Spinal cord (tissue), 10 donors: ENCODE data around the gene ANGPTL1. TPM values are rescaled to one million over a fixed set of nuclear protein-coding genes. Genes with fewer than 3 reads are reported as not detected.

Experiments used
- DNase-seq, 6 donors: peaks; one replicate each; pipeline versions ENCODE4 v3.0.0 to v3.0.0-alpha.2; 2013 to 2015; ENCODE audit warnings: low spot score in 6 of 6, low read depth in 4 of 6
- H3K27ac ChIP-seq: one replicate; pipeline ENCODE4 v1.5.1; 2013; ENCODE audit warnings: low read depth, low read length, control low read depth
- H3K27me3 ChIP-seq: one replicate; pipeline ENCODE4 v1.6.1; 2013; ENCODE audit warnings: low read length; ENCODE audit not compliant: control insufficient read depth, insufficient read depth
- H3K36me3 ChIP-seq: one replicate; pipeline ENCODE4 v1.6.1; 2013; ENCODE audit warnings: low read length; ENCODE audit not compliant: control insufficient read depth, insufficient read depth
- H3K4me1 ChIP-seq: one replicate; pipeline ENCODE4 v1.6.1; 2013; ENCODE audit warnings: low read length; ENCODE audit not compliant: control insufficient read depth, insufficient read depth
- H3K4me3 ChIP-seq: one replicate; pipeline ENCODE4 v1.5.1; 2013; ENCODE audit warnings: low read depth, low read length, control low read depth
- H3K9me3 ChIP-seq: one replicate; pipeline ENCODE4 v1.6.1; 2013; ENCODE audit warnings: low read length; ENCODE audit not compliant: control insufficient read depth, insufficient read depth
- WGBS: methylation state at CpG from one replicate; pipeline ENCODE4 v1.1.5; 2013; ENCODE audit warnings: missing lambda C conversion rate; ENCODE audit not compliant: insufficient coverage; 5-methylcytosine and 5-hydroxymethylcytosine counted together
- long read RNA-seq, 4 donors: transcript quantifications; one replicate each; lab custom pipeline, GENCODE V29; 2026
- polyA plus RNA-seq, 2 donors: library from polyadenylated mRNA; unstranded; fragments of 120-200 nt; gene quantifications; one replicate each; pipeline ENCODE4 v1.2.1, GENCODE V29; 2013; ENCODE audit not compliant: insufficient read length in 2 of 2
- total RNA-seq, 2 donors: library from RNA; depleted of rRNA in 1 of 2; stranded (reverse); fragments of 120-200 nt in 1 of 2; fragments of >200 nt in 1 of 2; gene quantifications; one replicate each; pipeline versions ENCODE4 v1.2.3 to v1.2.4, GENCODE V29; 2013 to 2014
- donor health status: healthy.

The ANGPTL1 gene, protein sequence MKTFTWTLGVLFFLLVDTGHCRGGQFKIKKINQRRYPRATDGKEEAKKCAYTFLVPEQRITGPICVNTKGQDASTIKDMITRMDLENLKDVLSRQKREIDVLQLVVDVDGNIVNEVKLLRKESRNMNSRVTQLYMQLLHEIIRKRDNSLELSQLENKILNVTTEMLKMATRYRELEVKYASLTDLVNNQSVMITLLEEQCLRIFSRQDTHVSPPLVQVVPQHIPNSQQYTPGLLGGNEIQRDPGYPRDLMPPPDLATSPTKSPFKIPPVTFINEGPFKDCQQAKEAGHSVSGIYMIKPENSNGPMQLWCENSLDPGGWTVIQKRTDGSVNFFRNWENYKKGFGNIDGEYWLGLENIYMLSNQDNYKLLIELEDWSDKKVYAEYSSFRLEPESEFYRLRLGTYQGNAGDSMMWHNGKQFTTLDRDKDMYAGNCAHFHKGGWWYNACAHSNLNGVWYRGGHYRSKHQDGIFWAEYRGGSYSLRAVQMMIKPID
- 10 to 100 TPM in 1 of 2 donors, 1 to 10 TPM in 1; 8.9 to 15.3 TPM for total RNA-seq
- polyA plus RNA-seq = 1 to 10 TPM; 4.9 to 5.7 TPM
- long read RNA-seq, donor 1, partial matches to known transcripts = 0 of 1 reads
- long read RNA-seq, donor 1, other reads (novel, unspliced or antisense) = 0 of 1 reads
- long read RNA-seq, donor 2 = 0 reads
- long read RNA-seq, donor 3, partial matches to known transcripts = 0 of 1 reads
- long read RNA-seq, donor 3, other reads (novel, unspliced or antisense) = 0 of 1 reads
- long read RNA-seq, donor 4, partial matches to known transcripts = 0 of 3 reads
- long read RNA-seq, donor 4, other reads (novel, unspliced or antisense) = 0 of 3 reads

DNA sequence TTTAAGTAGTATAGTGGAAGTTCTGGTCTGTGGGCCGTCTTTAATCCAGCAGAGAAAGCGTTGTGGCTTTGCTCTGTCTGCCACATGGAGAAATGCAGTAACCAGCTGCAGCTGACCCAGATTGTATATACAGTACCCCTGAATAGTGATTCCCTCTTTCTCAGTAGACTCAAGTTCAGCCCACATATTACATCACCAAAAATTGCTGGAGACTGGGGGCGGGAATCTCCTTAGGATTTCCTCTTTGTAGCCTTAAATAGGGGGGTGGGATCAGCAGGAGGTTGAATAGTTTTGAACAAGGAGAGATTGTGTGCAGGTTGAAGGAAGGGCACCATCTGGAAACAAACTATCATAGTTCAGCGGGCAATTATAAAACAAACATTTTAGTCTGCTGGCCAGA lies at the start of gene ANGPTL1:
TSS of gene ANGPTL1 (minus strand) at position 134 of the 400 bp plus-strand sequence. CDS start 5,301 bp downstream, outside the sequence.
- Histone ChIP-seq H3K4me1 (no peaks in the 10 kb centered on the region), H3K4me3 (peak within 1 kb of the TSS; percentile 19), H3K9me3 (no peaks in the 10 kb centered on the region), H3K36me3 (no peaks in the 10 kb centered on the region), H3K27me3 (no peaks in the 10 kb centered on the region), H3K27ac (peak within 1 kb of the TSS; percentile 42)
- WGBS = no CpG with 5 or more reads among the region's 4 CpGs
- DNase-seq = peak in 3 of 6 donors; percentile 31 to 80 (median 75)

DNA sequence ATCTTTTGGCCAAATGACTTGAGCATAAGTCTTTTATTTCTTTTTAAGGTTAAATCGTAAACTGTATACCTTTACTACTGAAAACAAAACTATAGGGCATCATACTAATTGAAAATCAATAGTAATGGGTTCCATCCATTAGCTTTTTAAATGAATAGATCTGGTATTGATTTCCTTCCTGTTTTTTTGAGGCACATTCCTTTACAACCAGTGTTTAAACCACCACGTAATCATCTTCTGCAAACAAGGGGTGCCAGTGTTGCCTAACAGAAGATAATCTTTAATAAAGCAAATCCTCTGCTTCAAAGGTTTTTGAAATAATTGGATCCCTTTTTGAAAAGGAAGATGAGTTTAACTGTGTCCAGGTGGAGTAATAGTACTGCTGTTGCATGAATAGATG lies 48.7 kb upstream of the ANGPTL1 start:
- Histone ChIP-seq H3K27me3 (no peaks in the 10 kb centered on the region), H3K4me3 (no peak overlapping the region), H3K27ac (no peak overlapping the region), H3K9me3 (no peaks in the 10 kb centered on the region), H3K4me1 (no peaks in the 10 kb centered on the region), H3K36me3 (peaks cover 3% of the 10 kb centered on the region)
- DNase-seq = no peak
- no CpG with 5 or more reads among the region's 2 CpGs for WGBS

DNA sequence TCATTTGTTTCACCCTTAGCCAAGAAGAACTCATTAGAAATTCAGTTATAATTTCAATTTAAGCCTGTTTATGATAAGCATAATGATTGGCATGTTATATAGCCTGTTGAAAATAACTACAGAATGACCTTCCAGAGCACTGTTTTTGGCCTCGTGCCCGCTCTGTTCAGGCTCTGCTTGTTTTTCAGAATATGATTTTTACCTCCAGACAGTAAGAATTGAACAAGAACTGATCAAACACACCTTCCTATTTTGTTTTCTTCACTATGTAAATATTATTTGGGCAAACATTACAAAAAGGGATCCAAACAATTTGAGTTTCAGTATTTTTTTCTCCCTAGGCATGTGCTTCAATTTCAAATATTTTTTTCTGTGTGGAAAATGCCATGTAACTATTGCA lies 48.1 kb upstream of the ANGPTL1 start:
- H3K27me3 ChIP-seq = no peaks in the 10 kb centered on the region
- no peak for DNase-seq
- H3K27ac ChIP-seq = no peak overlapping the region
- no peaks in the 10 kb centered on the region for H3K4me1 ChIP-seq
- H3K9me3 ChIP-seq = no peaks in the 10 kb centered on the region
- no CpG with 5 or more reads among the region's 2 CpGs for WGBS
- H3K4me3 ChIP-seq = no peak overlapping the region
- H3K36me3 ChIP-seq = peaks cover 3% of the 10 kb centered on the region

DNA sequence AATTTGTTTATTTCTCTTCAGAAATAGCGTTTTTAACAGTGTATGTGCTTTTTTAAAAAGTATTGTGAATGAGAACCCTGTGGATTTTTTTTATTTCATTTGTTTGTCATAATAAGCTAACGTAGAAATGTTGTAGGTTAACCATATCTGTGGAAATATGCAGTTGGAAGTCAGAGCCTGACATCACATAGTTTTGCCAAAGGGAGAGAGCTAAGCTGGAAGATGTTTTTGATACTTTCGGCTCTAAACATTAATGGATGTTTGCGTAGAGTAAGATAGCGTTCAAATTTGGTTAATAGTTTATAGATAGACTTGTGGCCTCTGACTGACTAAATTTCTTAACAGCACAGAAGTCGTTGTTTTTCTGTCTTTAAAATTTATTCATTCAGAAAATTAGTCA lies 47.4 kb upstream of the ANGPTL1 start:
- WGBS = 100% methylated on average over 2 of the region's 6 CpGs
- no peak overlapping the region for H3K4me3 ChIP-seq
- no peak for DNase-seq
- no peak overlapping the region for H3K27ac ChIP-seq
- H3K9me3 ChIP-seq = no peaks in the 10 kb centered on the region
- H3K4me1 ChIP-seq = no peaks in the 10 kb centered on the region
- peaks cover 3% of the 10 kb centered on the region for H3K36me3 ChIP-seq
- H3K27me3 ChIP-seq = no peaks in the 10 kb centered on the region

DNA sequence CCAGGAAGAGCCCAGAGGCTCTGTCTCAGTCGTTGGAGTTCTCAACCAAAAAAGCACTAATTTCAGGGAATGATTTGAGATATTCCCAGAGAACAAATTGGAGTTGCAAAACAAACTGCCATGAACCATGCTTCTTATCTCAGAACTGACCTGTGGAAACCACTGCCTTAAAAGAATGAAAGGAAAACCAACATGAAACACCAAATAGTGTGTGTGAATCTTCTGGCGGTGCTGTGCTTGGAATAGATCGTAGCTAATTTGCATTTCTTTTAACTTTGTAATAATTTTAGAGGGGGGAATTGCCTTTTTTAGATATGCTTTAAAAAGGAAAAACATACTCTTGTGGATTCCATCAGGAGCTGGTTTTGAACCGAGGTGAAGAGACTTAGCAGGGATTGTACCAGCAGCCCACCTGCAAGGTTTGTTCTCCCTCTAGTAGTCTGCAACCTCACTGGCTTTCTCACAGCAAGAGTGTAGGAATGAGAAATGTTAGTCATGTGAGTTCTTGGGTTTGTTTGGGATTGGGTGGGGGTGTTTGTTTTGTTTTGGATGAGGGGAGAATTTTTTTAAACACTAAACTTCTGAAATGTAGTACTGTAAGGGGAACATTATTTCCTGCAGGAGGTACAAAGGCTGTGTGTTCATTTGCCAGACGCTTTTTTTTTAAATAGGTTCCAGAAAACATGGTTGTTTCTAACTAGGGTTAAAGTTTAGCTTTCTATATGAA lies 45.7 kb upstream of the ANGPTL1 start:
- no peaks in the 10 kb centered on the region for H3K4me1 ChIP-seq
- no peak for DNase-seq
- H3K9me3 ChIP-seq = no peaks in the 10 kb centered on the region
- H3K4me3 ChIP-seq = no peak overlapping the region
- WGBS = 79% methylated on average over 4 of the region's 5 CpGs
- no peak overlapping the region for H3K27ac ChIP-seq
- H3K27me3 ChIP-seq = no peaks in the 10 kb centered on the region
- H3K36me3 ChIP-seq = peaks cover 3% of the 10 kb centered on the region

DNA sequence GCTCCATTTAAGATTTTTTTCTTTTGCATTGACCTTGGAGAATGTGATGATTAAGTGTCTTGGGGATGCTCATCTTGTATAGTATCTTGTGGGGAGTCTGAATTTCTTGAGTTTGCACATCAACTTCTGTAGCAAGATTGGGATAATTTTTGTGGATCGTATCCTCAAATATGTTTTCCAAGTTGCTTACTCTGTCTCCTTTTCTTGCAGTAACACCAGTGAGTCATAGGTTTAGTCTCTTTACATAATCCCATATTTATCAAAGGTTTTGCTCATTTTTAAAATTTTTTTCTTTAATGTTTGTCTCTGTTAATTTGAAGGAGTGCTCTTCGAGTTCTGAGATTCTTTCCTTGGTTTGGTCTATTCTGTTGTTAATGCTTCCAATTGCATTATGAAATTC lies 41.7 kb upstream of the ANGPTL1 start:
- H3K27me3 ChIP-seq = no peaks in the 10 kb centered on the region
- no peaks in the 10 kb centered on the region for H3K4me1 ChIP-seq
- H3K27ac ChIP-seq = no peak overlapping the region
- no peaks in the 10 kb centered on the region for H3K9me3 ChIP-seq
- no peak overlapping the region for H3K4me3 ChIP-seq
- H3K36me3 ChIP-seq = peaks cover 3% of the 10 kb centered on the region
- 100% methylated on average over 1 of the region's 2 CpGs for WGBS
- no peak for DNase-seq

DNA sequence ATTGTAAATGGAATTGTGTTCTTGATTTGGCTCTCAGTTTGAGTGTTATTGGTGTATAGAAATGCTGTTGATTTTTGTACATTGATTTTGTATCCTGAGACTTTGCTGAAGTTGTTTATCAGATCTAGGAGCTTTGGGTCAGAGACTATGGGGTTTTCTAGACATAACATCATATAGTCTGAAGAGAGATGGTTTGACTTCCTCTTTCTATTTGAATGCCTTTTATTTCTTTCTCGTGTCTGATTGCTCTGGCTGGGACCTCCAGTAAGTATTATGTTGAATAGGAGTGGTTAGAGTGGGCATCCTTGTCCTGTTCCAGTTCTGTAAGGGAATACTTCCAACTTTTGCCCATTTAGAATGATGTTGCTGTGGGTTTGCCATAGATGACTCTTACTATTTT lies 39.1 kb upstream of the ANGPTL1 start:
- no peaks in the 10 kb centered on the region for H3K27me3 ChIP-seq
- no peaks in the 10 kb centered on the region for H3K9me3 ChIP-seq
- H3K4me1 ChIP-seq = no peaks in the 10 kb centered on the region
- WGBS = no CpG with 5 or more reads among the region's 1 CpG
- peaks cover under 1% of the 10 kb centered on the region for H3K36me3 ChIP-seq
- H3K4me3 ChIP-seq = no peak overlapping the region
- no peak for DNase-seq
- no peak overlapping the region for H3K27ac ChIP-seq

DNA sequence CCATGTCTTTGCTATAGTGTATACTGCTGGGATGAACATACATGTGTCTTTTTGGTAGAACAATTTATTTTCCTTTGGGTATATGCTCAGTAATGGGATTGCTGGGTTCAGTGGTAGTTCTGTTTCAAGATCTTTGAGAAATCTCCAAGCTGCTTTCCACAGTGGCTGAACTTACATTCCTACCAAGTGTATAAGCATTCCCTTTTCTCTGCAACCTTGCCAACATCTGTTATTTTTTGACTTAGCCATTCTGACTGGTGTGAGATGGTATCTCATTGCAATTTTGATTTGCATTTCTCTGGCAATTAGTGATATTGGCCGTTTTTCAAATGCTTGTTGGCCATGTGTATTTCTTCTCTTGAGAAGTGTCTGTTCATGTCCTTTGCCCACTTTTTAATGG lies 37.5 kb upstream of the ANGPTL1 start:
- no peak overlapping the region for H3K4me3 ChIP-seq
- H3K27ac ChIP-seq = no peak overlapping the region
- H3K27me3 ChIP-seq = no peaks in the 10 kb centered on the region
- no peaks in the 10 kb centered on the region for H3K36me3 ChIP-seq
- no peak for DNase-seq
- H3K4me1 ChIP-seq = no peaks in the 10 kb centered on the region
- no CpG with 5 or more reads among the region's 1 CpG for WGBS
- no peaks in the 10 kb centered on the region for H3K9me3 ChIP-seq

DNA sequence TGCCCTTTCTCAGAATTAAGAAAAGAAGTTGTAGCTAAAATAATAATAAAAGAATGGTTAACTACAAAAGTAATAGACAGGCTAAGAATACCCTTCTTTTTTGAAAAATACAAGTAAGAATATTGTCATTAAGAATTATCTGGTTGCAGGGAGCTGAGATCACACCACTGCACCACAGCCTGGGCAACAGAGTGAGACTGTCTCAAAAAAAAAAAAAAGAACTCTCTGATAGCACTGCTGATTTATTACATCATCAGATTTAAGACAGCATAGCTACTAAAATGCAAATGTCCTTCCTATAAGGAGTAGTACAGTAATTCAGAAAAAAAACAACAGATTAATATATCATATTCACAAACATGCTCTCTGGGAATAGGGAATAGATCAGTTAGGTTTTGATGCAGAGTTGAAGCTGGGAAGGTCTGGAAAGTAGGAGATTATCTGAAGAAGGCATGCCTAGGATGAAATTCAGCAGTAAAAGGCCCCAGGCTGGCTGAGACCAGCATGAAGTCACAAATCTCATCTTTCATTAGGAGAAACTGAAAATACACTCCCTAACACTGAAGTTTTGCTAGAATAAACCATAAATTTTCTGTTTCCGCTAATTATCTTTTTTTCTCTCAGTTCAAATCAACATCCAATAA lies 30.7 kb upstream of the ANGPTL1 start:
- Histone ChIP-seq H3K36me3 (no peaks in the 10 kb centered on the region), H3K4me3 (no peak overlapping the region), H3K4me1 (no peaks in the 10 kb centered on the region), H3K27ac (no peak overlapping the region), H3K27me3 (no peaks in the 10 kb centered on the region), H3K9me3 (no peaks in the 10 kb centered on the region)
- no CpG with 5 or more reads among the region's 1 CpG for WGBS
- DNase-seq = no peak
